Spleen (tissue), 7 donors: ENCODE measurements around the gene PERCC1.

ENCODE experiments used
- POLR2A ChIP-seq, 3 donors: fragments of 450-650 bp; IDR thresholded peaks; one replicate each; pipeline ENCODE4 v1.5.1; 2017; ENCODE audit warnings: antibody characterized with exemption in 3 of 3, mild to moderate bottlenecking in 1 of 3
- TF ChIP-seq, protein P1 (sequence below), 11 experiments: fragments of 200-600 bp in 7 of 11; fragments of 450-650 bp in 4 of 11; sonication (generic) in 4 of 11; IDR thresholded peaks in 8 of 11; conservative IDR thresholded peaks in 3 of 11; 1 replicate in 7 of 11; 2 replicates in 4 of 11; pipeline versions ENCODE4 v1.4.0 to v1.8.0; 2016 to 2021; ENCODE audit warnings: antibody characterized with exemption in 11 of 11, inconsistent platforms in 4 of 11, mild to moderate bottlenecking in 1 of 11
- donor health status: DM: no; HTN: no; CAD: no; lungs with moderate emphysema.
- donor health status: DM: no; HTN: no; CAD: no.
- donor health status: DM: no; HTN: no; CAD: no.

DNA sequence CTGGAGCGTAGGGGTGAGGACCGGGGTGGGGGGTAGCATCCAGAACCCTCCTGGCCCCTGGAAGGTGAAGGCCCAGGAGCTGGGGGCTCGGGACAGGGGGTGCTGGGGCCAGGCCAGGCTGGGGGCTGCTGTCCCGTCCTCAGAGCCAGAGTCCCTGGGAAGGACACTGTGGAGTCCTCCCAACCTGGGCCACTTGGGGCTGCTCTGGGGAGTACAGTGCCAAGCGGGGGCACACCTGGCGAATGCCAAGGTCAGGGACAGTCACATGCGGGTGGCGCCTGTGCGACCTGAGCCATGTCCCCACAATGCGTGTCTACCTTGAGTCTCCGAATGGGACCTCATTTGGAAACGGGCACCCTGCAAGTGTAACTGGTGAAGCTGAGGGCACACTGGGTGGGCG, 1.2 kb upstream of the PERCC1 start:
- TF ChIP-seq, protein P1, sequence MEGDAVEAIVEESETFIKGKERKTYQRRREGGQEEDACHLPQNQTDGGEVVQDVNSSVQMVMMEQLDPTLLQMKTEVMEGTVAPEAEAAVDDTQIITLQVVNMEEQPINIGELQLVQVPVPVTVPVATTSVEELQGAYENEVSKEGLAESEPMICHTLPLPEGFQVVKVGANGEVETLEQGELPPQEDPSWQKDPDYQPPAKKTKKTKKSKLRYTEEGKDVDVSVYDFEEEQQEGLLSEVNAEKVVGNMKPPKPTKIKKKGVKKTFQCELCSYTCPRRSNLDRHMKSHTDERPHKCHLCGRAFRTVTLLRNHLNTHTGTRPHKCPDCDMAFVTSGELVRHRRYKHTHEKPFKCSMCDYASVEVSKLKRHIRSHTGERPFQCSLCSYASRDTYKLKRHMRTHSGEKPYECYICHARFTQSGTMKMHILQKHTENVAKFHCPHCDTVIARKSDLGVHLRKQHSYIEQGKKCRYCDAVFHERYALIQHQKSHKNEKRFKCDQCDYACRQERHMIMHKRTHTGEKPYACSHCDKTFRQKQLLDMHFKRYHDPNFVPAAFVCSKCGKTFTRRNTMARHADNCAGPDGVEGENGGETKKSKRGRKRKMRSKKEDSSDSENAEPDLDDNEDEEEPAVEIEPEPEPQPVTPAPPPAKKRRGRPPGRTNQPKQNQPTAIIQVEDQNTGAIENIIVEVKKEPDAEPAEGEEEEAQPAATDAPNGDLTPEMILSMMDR (IDR thresholded peaks at IDR 0.05 in 8 of 11, conservative IDR thresholded peaks at IDR 0.05 in 3 of 11) = no peak
- TF ChIP-seq POLR2A (IDR thresholded peaks at IDR 0.05) = no peak
